GM19023 (cell line): Measurements from ENCODE around the gene PCARE.
"Not testable (repeated sequence)": the region's sequence is repeated elsewhere in the genome, so short reads cannot be mapped to it uniquely, and the experiment has no call there.

Source experiments
- ATAC-seq: cut with Tn5 transposase; IDR thresholded peaks from one replicate; pipeline ENCODE4 v1.9.1; 2021; ENCODE audit warnings: mild to moderate bottlenecking, moderate library complexity; ENCODE audit not compliant: unreplicated experiment

Gene PCARE

DNA sequence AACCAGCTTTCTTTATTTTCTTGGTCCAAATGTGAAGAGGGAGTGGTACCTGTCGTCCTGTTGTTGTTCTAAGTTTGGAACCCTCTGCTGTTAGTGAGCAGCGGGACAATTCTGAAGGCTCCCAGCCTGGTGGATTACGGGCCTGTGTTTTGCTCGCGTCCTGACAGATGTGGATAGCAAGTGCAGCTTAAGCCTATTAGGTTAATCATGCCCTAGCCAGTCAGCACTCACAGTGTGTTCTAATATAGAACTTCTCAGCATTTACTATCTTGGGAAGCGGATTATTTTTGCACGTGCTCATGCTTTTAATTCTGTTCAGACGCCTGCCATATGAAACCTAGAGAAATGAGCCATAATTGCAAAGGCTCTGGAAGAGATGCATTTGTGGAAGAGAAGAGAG, at the start of gene PCARE:
Gene PCARE, minus strand, starts transcription at position 113 of the 400 bp plus-strand sequence. CDS start 262 bp downstream, outside the sequence.
- ATAC-seq: no peak

DNA sequence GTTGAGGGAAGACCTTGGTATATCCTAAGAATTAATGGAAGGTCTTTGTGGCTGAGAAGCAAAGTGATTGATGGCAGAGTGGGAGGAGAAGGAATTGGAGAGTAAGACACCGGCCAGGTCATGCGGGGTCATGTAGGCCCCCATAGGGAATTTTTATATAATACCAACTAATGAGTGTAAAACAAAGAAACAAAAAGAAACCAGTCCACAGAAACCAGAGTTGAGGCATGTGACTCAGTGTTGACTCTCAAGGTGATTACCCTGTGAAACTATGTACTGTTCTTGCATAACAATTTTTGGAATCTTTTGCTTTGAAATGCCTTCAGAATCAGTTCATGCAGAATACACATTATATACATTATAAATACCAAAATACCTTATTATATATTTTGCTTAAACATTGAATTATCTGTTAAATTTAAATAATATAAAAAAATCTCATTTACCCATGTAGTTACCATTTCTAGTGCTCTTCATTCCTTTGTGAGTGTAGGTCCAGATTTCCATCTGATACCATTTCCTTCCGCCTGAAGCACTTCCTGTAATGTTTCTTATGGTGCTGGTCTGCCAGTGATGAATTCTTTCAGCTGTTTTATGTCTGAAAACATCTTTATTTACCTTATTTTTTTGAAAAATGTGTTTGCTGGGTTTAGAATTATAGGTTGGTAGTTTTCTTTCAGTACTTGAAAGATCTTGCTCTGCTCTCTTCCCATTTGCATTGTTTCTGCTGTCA, 49.5 kb upstream of the PCARE start:
- no peak for ATAC-seq

DNA sequence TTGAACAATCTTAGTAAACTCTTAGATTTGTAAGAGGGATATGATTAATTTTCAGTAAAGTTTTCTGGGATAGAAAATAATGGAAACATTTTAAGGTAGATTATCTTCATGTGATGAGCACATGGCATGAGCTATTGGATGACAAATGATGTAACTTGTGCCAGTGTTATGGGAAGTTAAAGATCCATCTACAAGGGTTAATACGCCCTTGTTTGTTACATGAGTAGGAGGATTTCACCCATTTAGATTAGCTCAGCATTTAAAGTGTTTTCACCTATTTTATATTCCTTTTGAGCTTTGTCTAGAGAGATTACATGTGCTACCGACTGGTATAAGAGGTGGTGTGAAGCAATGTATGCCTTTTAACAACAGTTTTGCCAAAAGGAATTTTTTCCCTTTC, 46.5 kb upstream of the PCARE start:
- no peak for ATAC-seq

DNA sequence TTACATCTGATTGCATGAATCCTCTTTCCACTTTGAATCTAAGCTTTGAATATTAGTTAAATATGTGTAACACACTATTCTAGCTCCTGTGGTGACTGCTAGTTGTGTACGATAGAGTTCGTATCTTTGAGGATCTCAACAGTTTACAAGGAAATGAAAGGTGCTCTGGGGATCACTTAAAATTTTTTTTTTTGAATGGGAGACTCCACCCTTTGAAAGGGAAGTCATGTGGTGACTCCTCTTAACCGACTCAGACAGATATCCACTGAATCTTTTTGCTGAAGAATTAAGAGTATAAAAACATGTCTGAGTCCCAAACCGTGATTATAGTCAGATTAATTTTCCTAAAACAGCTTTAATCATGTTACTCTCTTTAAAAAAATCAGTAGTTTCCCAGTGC, 44.9 kb upstream of the PCARE start:
- ATAC-seq: no peak

DNA sequence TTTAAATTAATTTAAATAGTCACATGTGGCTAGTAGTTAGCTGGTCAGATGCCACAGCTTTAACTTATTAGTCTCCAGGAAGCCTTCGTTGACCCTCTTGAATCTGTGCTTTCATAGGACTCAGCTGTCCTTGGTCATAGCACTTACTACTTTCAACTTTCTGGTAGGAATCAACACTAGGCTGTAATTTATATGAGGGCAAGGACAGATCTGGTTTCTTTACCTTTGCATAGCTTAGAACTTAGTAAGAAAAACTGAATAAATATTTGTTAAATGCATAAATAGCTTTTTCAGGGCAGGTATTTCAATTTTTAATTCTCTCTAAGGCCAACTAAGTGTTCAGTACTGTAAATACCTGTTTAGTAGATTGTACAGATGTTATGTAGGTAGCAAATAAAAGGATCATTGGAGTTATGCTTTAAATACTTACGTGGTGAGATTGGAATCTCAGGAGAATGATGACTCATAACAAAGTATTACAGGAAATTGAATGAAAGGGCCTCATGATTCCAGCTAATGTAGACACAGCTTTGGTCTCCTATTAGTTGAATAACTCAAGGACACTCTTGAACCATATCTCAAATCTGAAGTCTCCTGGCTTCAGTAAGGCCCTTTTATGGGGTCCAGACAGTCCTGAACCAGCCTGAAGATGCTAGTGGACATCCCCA, 43.4 kb upstream of the PCARE start:
- ATAC-seq: no peak

DNA sequence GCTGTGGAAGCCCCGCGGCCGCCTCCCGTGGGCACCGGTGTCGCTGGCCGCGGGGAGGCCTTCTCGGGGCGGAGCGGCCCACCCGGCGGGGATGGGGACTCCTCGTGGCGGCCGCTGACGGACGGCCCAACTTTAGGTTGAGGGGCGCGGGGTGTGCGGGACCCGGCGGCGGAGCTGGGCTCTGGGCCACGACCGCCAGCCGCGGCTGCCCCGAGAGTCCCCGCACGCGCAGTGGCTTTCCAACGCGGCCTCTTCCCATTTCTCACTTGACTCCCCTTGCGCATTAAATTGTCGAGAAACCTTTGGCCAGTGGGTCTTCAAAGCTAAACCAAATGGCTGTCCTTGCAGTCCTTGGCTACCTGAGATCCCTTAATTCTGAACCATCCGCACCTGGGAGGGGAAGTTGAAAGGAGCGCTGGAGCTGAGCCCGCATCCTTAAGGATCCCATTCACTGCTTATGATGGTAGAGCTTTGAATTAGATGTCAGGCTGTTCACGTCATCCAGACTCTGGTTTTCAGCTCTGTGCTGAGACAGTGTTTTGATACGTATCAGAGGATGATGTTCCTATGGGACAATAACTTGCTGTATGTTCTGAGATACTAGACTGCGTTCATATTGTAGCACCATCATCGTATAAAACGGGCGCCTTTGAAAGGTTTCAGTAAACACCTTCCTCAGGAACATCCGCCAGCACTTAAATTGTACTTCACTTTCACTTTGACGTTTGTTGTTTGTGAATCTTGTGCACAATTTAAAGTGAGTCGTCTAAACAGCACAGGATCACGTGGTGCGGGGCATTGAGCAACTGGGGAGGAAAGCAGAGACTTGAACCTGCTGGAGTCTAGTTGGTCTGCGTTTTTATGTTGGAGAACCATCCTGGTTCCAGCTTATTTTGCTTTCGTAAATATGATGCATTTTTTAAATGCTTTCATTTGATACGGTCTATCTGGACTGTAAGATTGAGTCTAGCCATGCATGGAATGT, 41.8 kb upstream of the PCARE start:
- peak; percentile 28 for ATAC-seq

DNA sequence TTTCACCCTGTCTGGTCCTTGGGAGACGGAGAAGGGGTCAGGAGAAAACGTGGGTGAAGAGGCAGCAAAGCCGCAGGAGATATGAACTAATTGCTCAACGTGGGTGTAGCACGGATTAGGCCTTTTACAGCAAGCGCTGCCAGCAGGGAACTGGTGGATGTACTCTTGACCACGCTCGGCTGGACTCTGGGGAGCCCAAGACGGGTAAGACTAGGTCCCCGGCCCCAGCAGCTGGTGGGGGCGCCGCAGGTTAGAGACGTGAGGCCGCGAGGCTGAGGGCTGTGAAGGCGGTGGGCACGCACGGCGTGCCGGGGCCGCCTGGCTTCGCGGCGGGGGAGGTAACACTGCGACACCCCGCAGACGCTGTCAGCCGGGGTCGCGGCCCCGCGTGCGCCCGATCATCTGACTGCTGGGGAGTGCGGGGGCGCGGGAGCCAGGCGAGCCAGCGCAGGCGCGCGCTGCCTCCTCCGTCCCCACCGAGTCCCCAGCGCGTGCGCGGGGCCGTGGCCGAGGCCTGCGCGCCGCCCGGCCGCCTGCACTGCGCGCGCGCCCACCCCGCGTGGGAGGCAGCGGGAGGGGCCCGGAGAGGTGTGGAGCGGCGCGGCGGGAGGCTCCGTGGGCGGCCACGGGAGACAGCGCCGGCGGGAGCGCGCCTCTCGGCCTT, 40.8 kb upstream of the PCARE start, which contains the start of gene CLIP4:
Gene CLIP4, plus strand, starts transcription at position 470 of the 664 bp plus-strand sequence. CDS start 5,974 bp downstream, outside the sequence.
- peak; percentile 53 for ATAC-seq

DNA sequence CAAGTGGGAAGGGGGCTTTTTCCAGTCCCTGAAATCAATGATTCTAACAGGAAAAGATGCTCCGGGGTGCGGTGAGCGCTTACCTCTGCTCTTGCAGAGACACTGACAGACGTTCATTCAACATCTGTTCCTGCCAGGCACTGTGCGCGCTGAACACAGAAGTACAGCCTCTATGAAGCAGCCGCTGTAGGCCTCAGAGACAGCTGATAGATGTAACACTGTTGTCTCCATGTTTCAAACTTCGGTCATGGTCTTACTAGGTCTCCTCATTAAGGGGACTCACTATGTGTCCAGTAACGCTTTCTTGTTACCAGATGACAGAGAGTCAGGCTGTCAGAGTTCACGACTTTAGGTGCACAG, 40.2 kb upstream of the PCARE start:
- no peak for ATAC-seq

DNA sequence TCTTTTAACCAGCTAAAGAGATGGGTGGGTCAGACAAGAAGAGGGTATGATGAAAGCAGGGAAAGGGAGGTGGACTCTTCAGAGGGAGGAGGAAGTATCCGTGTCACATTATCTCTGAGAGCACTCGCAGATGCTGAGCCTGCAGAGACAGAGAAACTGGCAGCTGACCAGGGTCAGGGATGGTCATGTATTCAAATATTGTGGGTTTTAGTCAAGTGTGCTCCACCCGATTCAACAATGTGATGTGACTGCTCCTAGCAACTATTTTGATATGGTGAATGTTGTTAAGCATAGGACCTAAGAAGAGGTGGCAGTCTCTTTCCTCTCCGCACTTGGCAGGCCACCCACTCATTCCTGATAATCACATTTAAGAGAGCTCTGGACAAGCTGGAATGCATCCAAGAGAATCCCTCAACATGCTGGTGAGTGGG, 39.6 kb upstream of the PCARE start:
- ATAC-seq: no peak

DNA sequence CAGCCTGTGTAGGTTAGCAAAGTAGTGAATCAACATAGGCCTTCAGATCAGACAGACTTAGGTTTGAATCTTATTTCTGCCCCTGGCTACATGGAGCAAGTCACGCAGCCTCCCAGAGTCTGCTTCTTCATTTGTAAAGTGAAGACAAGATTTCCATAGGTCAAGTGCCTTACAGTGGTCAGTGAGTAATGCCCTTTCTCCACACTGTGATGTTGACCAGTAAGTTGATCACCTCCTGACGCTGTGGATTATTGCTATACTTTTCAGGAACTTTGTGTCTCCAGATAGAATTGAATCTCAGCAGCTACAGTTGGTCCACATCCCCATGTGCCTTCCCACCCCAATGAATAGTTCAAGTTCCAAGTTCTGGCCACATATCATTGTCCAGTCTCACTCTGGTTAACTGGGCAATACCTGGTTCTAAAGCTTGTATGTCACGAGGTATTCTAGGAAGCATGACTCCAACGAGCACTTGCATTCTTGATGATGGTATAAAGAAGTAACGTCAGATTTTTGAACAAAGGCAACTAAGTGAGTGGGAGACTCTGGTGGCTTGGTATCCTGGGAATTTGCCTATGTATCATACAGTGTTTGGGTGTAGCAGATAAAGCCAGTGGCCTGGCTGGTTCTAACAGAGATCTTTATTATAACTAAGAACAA, 38.8 kb upstream of the PCARE start:
- ATAC-seq: no peak

DNA sequence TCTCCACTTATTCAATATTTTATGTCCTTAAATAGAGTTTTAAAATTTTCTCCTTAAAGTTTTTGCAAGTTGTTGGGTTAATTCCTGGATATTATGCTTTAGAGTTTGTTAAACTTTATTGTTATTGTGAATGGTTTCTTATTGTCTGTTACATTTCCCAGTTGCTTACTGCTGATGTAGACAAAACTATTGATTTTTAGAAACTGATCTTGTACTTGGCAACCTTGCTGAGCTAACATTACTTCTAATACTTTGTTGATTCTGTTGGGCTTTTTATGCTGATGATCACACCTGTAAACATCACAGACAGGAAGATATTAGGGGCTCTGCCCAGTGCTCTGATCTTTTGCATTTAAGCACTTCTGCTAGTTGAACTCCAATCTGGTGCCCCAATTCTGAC, 38.1 kb upstream of the PCARE start:
- no peak for ATAC-seq

DNA sequence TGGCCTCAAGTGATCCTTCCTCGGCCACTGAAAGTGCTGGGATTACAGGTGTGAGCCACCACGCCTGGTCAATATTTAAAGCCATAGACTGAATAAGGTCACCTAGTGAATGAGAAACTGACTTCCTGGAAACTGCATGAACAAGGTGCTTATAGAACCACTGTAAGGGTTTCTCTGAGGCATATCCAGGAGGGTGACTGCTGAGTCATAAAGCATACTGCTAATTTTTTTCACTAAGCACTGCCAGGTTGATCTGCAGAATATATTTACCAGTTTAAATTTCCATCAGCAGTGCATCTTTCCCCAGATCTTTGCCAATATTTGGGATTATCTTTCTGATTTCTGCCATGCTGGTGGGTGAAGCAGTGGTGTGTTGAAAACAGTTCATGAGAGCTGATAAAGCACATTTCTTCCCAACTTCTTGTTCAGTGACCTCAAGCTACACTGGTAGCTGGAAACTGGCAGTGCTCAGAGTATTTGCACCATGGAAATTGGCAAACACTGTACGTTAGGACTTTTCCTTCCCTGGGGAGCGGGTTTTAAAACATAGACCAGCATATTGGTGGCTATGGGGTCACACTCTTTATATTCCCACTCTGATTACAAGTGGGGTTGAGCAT, 36.7 kb upstream of the PCARE start:
- no peak for ATAC-seq

DNA sequence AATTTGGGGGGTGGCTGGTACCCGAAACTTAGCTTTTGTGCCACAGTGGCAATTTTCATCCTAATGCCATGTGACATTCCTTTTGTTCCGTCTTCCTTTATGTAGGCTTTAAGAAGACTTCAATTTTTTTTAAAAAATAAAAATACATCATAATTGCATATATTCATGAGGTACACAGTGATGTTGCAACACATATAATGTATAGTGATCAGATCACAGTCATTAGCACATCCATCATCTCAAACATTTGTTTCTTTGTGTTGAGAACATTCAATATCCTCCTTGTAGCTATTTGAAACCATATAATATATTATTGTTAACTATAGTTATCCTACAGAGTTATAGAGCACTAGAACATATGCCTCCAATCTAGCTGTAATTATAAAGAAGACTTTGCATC, 34.9 kb upstream of the PCARE start:
- ATAC-seq: no peak

DNA sequence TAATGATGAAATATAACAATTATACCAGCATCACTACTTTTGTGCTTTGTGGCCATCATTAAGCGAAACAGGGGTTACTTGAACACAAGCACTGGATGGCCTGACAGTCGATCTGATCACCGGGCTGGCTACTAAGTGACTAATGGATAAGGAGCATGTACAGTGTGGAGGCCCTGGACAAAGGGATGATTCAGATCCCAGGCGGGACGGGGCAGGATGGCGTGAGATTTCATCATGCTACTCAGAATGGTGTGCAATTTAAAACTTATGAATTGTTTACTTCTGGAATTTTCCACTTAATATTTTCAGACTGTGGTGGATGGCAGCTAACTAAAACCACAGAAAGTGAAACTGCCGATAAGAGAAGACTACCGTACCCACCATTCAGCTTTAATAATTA, 33.9 kb upstream of the PCARE start:
- ATAC-seq: no peak

DNA sequence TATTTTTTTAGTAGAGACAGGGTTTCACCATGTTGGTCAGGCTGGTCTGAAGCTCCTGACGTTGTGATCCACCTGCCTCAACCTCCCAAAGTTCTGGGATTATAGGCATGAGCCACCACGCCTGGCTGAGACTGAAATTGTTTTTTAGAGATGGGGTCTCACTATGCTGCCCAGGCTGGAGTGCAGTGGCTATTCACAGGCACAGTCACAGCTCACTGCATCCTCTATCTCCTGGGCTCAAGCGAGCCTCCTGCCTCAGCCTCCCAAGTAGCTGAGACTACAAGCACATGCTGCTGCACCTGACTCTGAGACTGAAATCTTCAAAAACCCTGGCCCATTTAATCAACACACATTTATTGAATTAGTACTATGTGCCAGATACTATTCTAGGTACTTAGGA, 33.2 kb upstream of the PCARE start:
- ATAC-seq: not testable (repeated sequence)

DNA sequence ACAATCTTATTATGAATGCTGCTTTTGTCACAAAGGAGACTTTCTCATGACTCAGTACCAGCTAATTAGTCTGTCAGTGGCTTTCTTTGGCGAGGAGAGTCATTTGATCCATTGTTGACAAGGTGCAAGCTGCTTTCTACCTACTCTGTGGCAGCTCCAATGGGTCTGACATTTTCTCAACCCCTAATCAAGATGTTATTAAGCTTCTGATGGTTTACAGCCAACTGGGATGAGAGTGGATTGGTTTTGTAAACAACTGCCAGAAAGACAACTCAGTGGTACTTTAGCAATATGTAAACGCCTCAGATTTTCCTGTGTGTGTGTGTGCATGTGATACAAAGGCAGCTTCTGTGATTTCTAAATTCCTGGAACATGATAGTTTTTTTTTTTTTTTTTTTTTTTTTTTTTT, 32.7 kb upstream of the PCARE start:
- ATAC-seq: no peak

DNA sequence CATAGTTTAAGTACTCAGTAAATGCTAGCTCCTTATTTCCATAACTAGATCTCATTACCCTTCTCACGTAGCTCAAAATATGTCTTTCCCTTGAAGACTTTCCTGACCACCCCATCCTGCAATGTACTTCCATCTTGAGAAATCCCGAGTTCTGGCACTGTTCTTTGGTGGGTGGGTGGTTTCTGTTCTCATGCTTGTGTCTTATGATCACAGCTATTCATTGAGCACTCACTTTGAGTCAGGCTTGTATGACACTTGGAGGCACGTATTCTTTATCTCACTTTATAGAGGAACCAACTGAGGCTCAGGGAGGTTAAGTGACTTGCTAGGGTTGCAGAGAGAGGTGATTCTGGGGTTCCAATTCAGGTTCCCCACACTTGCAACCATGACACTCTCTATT, 31.9 kb upstream of the PCARE start:
- no peak for ATAC-seq

DNA sequence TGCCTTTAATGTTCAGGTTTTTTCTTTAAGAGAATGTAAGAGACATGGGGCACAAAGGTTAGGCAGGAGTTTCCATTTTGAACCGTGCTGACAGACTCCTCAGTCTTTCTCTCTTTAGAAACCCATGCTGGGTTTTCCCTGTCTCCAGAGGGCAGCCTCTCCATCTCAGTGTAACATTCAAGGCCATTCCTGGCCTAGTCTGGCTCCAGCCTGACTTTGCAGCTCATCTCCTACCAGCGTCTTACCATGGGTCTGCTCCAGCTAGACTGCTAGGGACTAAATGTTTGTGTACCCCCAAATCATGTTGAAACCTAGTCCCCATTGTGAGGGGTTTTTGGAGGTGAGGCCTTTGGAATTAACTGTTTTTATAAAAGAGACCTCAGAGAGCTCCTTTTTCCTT, 31.1 kb upstream of the PCARE start:
- no peak for ATAC-seq

DNA sequence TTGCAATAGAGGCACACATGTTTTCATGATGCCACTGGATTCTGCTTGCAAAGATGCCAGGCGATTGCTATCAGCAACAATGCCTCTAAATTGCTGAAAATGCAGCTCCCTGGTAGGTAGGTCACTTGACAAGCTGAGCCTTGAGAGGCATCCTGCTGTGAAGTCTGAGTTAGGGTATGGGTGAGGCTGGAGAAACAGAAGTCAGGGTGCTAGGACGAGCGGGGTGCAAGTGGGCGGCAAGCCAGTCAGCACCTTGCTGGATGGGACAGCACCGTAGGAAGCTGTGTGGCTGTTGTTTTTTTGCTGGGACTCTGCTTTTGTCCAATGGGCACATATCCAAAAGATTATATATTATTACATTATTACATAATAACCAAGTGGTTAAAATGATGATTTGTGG, 30.4 kb upstream of the PCARE start:
- ATAC-seq: no peak

DNA sequence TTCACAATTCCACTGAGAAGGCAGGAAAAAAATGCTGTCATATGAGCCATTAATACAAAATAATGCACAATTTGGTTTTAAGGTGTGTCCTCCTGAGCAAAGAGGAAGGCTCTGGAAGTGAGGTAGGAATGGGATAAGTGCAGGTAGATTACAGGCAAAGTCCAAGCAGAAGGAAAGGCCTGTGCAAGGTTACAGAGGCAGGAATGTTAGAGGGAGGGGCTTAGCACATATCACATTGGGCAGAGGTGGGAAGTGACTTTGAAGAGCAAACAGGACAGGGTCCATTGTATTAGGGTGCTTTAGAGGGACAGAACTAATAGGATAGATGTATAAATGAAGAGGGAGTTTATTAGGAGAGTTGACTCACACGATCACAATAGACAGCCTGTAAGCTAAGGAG, 26.2 kb upstream of the PCARE start:
- ATAC-seq: no peak
